ENCODE results near the gene EIF2S1.

DNA sequence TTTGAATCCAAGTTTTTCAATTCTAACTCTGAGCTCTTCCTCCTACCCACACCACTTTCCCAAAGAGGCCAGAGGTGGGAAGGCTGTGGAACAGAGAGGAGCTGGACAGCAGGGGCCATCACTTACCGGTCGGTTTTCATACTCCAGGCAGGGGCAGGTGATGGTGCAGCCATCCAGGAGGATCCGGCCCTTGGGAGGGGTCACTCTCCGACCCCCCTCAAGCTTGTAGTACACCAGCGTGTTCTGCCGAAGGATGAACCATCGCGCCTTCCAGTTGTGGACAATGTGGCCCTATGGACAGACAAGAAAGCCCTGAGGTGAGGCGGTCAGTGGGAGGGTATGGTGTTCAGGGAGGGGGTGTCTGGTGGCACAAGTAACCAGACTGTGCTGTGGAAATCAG, 37.4 kb downstream of the EIF2S1 start:
- TF ChIP-seq POLR2A (IDR thresholded peaks at IDR 0.05; ENCODE audit: borderline replicate concordance, extremely low read depth, insufficient read depth, insufficient read length) (no peak), POLR2AphosphoS5 (IDR thresholded peaks at IDR 0.05; ENCODE audit: low read depth, low read length) (no peak), EZH2phosphoT487 (IDR thresholded peaks at IDR 0.05; ENCODE audit: borderline replicate concordance) (no peak), RAD21 (IDR thresholded peaks at IDR 0.05; ENCODE audit: low read depth) (no peak), TCF7L2 (IDR thresholded peaks at IDR 0.05; ENCODE audit: borderline replicate concordance, extremely low read depth, insufficient read depth, insufficient read length) (no peak), SIN3A (IDR thresholded peaks at IDR 0.05; ENCODE audit: low read depth) (no peak)
- TF ChIP-seq, protein P1, sequence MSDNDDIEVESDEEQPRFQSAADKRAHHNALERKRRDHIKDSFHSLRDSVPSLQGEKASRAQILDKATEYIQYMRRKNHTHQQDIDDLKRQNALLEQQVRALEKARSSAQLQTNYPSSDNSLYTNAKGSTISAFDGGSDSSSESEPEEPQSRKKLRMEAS (IDR thresholded peaks at IDR 0.05), result no peak
- TF ChIP-seq, protein P2, sequence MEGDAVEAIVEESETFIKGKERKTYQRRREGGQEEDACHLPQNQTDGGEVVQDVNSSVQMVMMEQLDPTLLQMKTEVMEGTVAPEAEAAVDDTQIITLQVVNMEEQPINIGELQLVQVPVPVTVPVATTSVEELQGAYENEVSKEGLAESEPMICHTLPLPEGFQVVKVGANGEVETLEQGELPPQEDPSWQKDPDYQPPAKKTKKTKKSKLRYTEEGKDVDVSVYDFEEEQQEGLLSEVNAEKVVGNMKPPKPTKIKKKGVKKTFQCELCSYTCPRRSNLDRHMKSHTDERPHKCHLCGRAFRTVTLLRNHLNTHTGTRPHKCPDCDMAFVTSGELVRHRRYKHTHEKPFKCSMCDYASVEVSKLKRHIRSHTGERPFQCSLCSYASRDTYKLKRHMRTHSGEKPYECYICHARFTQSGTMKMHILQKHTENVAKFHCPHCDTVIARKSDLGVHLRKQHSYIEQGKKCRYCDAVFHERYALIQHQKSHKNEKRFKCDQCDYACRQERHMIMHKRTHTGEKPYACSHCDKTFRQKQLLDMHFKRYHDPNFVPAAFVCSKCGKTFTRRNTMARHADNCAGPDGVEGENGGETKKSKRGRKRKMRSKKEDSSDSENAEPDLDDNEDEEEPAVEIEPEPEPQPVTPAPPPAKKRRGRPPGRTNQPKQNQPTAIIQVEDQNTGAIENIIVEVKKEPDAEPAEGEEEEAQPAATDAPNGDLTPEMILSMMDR (IDR thresholded peaks at IDR 0.05 in 2 of 3, conservative IDR thresholded peaks at IDR 0.05 in 1 of 3; ENCODE audit: borderline replicate concordance in 1 of 3, insufficient read depth in 1 of 3, low read depth in 2 of 3, low read length in 2 of 3), result no peak
- TF ChIP-seq, protein P3, sequence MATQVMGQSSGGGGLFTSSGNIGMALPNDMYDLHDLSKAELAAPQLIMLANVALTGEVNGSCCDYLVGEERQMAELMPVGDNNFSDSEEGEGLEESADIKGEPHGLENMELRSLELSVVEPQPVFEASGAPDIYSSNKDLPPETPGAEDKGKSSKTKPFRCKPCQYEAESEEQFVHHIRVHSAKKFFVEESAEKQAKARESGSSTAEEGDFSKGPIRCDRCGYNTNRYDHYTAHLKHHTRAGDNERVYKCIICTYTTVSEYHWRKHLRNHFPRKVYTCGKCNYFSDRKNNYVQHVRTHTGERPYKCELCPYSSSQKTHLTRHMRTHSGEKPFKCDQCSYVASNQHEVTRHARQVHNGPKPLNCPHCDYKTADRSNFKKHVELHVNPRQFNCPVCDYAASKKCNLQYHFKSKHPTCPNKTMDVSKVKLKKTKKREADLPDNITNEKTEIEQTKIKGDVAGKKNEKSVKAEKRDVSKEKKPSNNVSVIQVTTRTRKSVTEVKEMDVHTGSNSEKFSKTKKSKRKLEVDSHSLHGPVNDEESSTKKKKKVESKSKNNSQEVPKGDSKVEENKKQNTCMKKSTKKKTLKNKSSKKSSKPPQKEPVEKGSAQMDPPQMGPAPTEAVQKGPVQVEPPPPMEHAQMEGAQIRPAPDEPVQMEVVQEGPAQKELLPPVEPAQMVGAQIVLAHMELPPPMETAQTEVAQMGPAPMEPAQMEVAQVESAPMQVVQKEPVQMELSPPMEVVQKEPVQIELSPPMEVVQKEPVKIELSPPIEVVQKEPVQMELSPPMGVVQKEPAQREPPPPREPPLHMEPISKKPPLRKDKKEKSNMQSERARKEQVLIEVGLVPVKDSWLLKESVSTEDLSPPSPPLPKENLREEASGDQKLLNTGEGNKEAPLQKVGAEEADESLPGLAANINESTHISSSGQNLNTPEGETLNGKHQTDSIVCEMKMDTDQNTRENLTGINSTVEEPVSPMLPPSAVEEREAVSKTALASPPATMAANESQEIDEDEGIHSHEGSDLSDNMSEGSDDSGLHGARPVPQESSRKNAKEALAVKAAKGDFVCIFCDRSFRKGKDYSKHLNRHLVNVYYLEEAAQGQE (IDR thresholded peaks at IDR 0.05; ENCODE audit: low read depth), result no peak

All from HCT116 (cell line).